Measurements from ENCODE around the gene OR51B2.

OR51B2 gene

GRCh38 chr11:5274395-5274794 is 49.7 kb downstream of the OR51B2 start:
- in situ Hi-C loops (cut with HindIII; ENCODE audit: low pct_unique_long_range_greater_than_20kb, low sequenced_read_pairs) = no loop called here
- no peak for TF ChIP-seq JUND (IDR thresholded peaks at IDR 0.05; ENCODE audit: low read depth)
- DNase-seq (ENCODE audit: low read depth in 1 of 2, low spot score in 1 of 2) = no peak

Data from T47D (cell line).